GM18868 (cell line): Measurements from ENCODE around the gene SGPL1.

Source experiments
- ATAC-seq: cut with Tn5 transposase; IDR thresholded peaks from one replicate; pipeline ENCODE4 v1.9.1; 2021; ENCODE audit warnings: mild to moderate bottlenecking, moderate library complexity; ENCODE audit not compliant: unreplicated experiment

SGPL1 gene

GRCh38 chr10:70809726-70810125 lies 6.0 kb upstream of the SGPL1 start:
- ATAC-seq = no peak

- no peak for ATAC-seq
Observed at GRCh38 chr10:70810967-70811366, 4.8 kb upstream of the SGPL1 start.

- ATAC-seq = no peak
Observed at GRCh38 chr10:70811881-70812280, 3.9 kb upstream of the SGPL1 start.

- ATAC-seq = no peak
Observed at GRCh38 chr10:70812814-70813213, 2.9 kb upstream of the SGPL1 start.

- ATAC-seq = no peak
Observed at GRCh38 chr10:70814126-70814525, 1.6 kb upstream of the SGPL1 start.

- ATAC-seq = peak; percentile 33
Observed at GRCh38 chr10:70816220-70816894, 609 bp downstream of the SGPL1 start.

- ATAC-seq = no peak
Observed at GRCh38 chr10:70820976-70821750, 5.4 kb downstream of the SGPL1 start.

- no peak for ATAC-seq
Observed at GRCh38 chr10:70822076-70822820, 6.5 kb downstream of the SGPL1 start.

- no peak for ATAC-seq
Observed at GRCh38 chr10:70827086-70827757, 11.5 kb downstream of the SGPL1 start.

GRCh38 chr10:70828923-70829322 lies 13.2 kb downstream of the SGPL1 start:
- ATAC-seq = no peak

GRCh38 chr10:70829543-70829942 lies 13.8 kb downstream of the SGPL1 start:
- ATAC-seq = no peak

GRCh38 chr10:70830164-70830563 lies 14.4 kb downstream of the SGPL1 start:
- no peak for ATAC-seq

GRCh38 chr10:70832221-70832620 lies 16.5 kb downstream of the SGPL1 start:
- no peak for ATAC-seq

GRCh38 chr10:70832852-70833528 lies 17.2 kb downstream of the SGPL1 start:
- ATAC-seq = no peak

- no peak for ATAC-seq
Observed at GRCh38 chr10:70833601-70834000, 17.9 kb downstream of the SGPL1 start.

GRCh38 chr10:70834021-70834420 lies 18.3 kb downstream of the SGPL1 start:
- no peak for ATAC-seq

- ATAC-seq = no peak
Observed at GRCh38 chr10:70834441-70835151, 18.8 kb downstream of the SGPL1 start.

- ATAC-seq = no peak
Observed at GRCh38 chr10:70836319-70836718, 20.6 kb downstream of the SGPL1 start.

GRCh38 chr10:70837660-70838059 lies 21.9 kb downstream of the SGPL1 start:
- ATAC-seq = no peak

GRCh38 chr10:70838270-70838805 lies 22.6 kb downstream of the SGPL1 start:
- no peak for ATAC-seq
